Sigmoid colon (tissue), 7 donors: Measurements from ENCODE around the gene MED31. TPM values are rescaled to one million over a fixed set of nuclear protein-coding genes. Genes with fewer than 3 reads are reported as not detected.
A peak's percentile ranks its signal among the peaks of the same experiment; 100 is the strongest.
"Not testable (repeated sequence)": the region's sequence is repeated elsewhere in the genome, so short reads cannot be mapped to it uniquely, and the experiment has no call there.

Source experiments
- DNase-seq: peaks from one replicate; pipeline ENCODE4 v3.0.0-alpha.2; 2019
- H3K27ac ChIP-seq, 4 donors: fragments of 200-600 bp; sonication (generic); one replicate each; pipeline ENCODE4 v1.5.1; 2016 to 2019; ENCODE audit warnings: mild to moderate bottlenecking in 1 of 4
- H3K27me3 ChIP-seq, 3 donors: fragments of 200-600 bp; sonication (generic); one replicate each; pipeline ENCODE4 v1.5.1; 2019; ENCODE audit warnings: mild to moderate bottlenecking in 1 of 3
- H3K36me3 ChIP-seq, 4 donors: fragments of 200-600 bp; sonication (generic); one replicate each; pipeline ENCODE4 v1.5.1; 2016 to 2019
- H3K4me1 ChIP-seq, 4 donors: fragments of 200-600 bp; sonication (generic); one replicate each; pipeline ENCODE4 v1.5.1; 2017 to 2019
- H3K4me3 ChIP-seq, 4 donors: fragments of 200-600 bp; sonication (generic); one replicate each; pipeline ENCODE4 v1.5.1; 2017 to 2019; ENCODE audit warnings: mild to moderate bottlenecking in 2 of 4, moderate library complexity in 1 of 4
- H3K9me3 ChIP-seq, 4 donors: fragments of 200-600 bp in 3 of 4; sonication (generic) in 3 of 4; one replicate each; pipeline versions ENCODE4 v1.5.1 to v1.6.1; 2013 to 2019
- CTCF ChIP-seq, 4 experiments: fragments of 450-650 bp in 3 of 4; fragments of 200-600 bp in 1 of 4; IDR thresholded peaks; one replicate each; pipeline ENCODE4 v1.5.1; 2016 to 2019; ENCODE audit warnings: antibody characterized with exemption in 4 of 4, mild to moderate bottlenecking in 3 of 4, moderate library complexity in 2 of 4
- EP300 ChIP-seq, 4 donors: sonication (generic); formaldehyde crosslinking; IDR thresholded peaks; one replicate each; pipeline ENCODE4 v1.6.1; 2017; ENCODE audit warnings: antibody characterized with exemption in 4 of 4
- POLR2A ChIP-seq, 2 donors: fragments of 450-650 bp; IDR thresholded peaks; one replicate each; pipeline ENCODE4 v1.6.1; 2016; ENCODE audit warnings: antibody characterized with exemption in 2 of 2, mild to moderate bottlenecking in 2 of 2, moderate library complexity in 2 of 2
- POLR2AphosphoS5 ChIP-seq, 4 donors: sonication (generic); formaldehyde crosslinking; IDR thresholded peaks; one replicate each; pipeline ENCODE4 v1.6.1; 2017; ENCODE audit warnings: antibody characterized with exemption in 4 of 4
- WGBS, 2 donors: extraction: QIAGEN DNeasy Blood & Tissue Kit; methylation state at CpG; one replicate each; pipeline ENCODE4 v1.1.7; 2013; 5-methylcytosine and 5-hydroxymethylcytosine counted together
- intact Hi-C: fragments of 100-400 bp; cut with DNase I; formaldehyde crosslinking; loops from one replicate; pipeline ENCODE4 v1.15.1; 2023
- polyA plus RNA-seq, 3 donors: library from polyadenylated mRNA; stranded (reverse); fragments of 200-250 nt; gene quantifications; one replicate each; pipeline ENCODE4 v1.2.3, GENCODE V29; 2013
- total RNA-seq, 4 donors: library from RNA; depleted of rRNA; stranded (reverse); fragments of >200 nt; gene quantifications; one replicate each; pipeline ENCODE4 v1.1.0, GENCODE V29; 2016
- donor health status: healthy with polysubstance abuse.
- donor health status: Bipolar disorder and iron deficiency.
- donor health status: healthy.

The MED31 gene
- total and polyA plus RNA-seq, 7 donors, result 2.0 to 24.0 (median 8.6) TPM

- WGBS, 2 donors, result 92% methylated on average over 17 of the region's 17 CpGs
- DNase-seq, result no peak
- intact Hi-C loops, result loop anchor here (5.0 kb wide), 2 partner anchors 244 to 334 kb away; no protein-coding TSS in a partner anchor
- H3K4me3 ChIP-seq, result no peak overlapping the region
- no peak overlapping the region for H3K27ac ChIP-seq
- H3K9me3 ChIP-seq, result no peaks in the 10 kb centered on the region
- TF ChIP-seq POLR2A (IDR thresholded peaks at IDR 0.05), result no peak
- no peak for TF ChIP-seq CTCF (IDR thresholded peaks at IDR 0.05)
- H3K27me3 ChIP-seq, result peaks cover 0 to 6% (median 0%) of the 10 kb centered on the region in 3 donors
- H3K36me3 ChIP-seq, result no peaks in the 10 kb centered on the region
- H3K4me1 ChIP-seq, result no peaks in the 10 kb centered on the region
Measured at GRCh38 chr17:6668219-6668618, 16.8 kb upstream of the MED31 start.

GRCh38 chr17:6667516-6667915, 16.1 kb upstream of the MED31 start:
- Histone ChIP-seq H3K27me3 (peaks cover 0 to 6% (median 0%) of the 10 kb centered on the region in 3 donors), H3K9me3 (no peaks in the 10 kb centered on the region), H3K4me3 (no peak overlapping the region), H3K36me3 (no peaks in the 10 kb centered on the region), H3K4me1 (no peaks in the 10 kb centered on the region), H3K27ac (no peak overlapping the region)
- intact Hi-C loops, result loop anchor here (2.0 to 5.0 kb wide), 3 partner anchors 175 to 335 kb away; no protein-coding TSS in a partner anchor
- TF ChIP-seq POLR2AphosphoS5 (IDR thresholded peaks at IDR 0.05) (no peak), POLR2A (IDR thresholded peaks at IDR 0.05) (no peak), EP300 (IDR thresholded peaks at IDR 0.05) (no peak), CTCF (IDR thresholded peaks at IDR 0.05) (no peak)
- WGBS, 2 donors, result 57 to 75% methylated on average over 6 of the region's 6 CpGs
- no peak for DNase-seq

GRCh38 chr17:6666557-6666956, 15.2 kb upstream of the MED31 start:
- WGBS, 2 donors, result 66 to 87% methylated on average over 6 of the region's 6 CpGs
- H3K27ac ChIP-seq, result no peak overlapping the region
- no peaks in the 10 kb centered on the region for H3K36me3 ChIP-seq
- H3K4me3 ChIP-seq, result no peak overlapping the region
- no peaks in the 10 kb centered on the region for H3K9me3 ChIP-seq
- H3K4me1 ChIP-seq, result no peaks in the 10 kb centered on the region
- no peak for DNase-seq
- H3K27me3 ChIP-seq, result peaks cover 0 to 12% (median 0%) of the 10 kb centered on the region in 3 donors
- intact Hi-C loops, result loop anchor here (2.0 to 5.0 kb wide), 3 partner anchors 176 to 336 kb away; no protein-coding TSS in a partner anchor
- TF ChIP-seq POLR2AphosphoS5 (IDR thresholded peaks at IDR 0.05), result no peak
- no peak for TF ChIP-seq EP300 (IDR thresholded peaks at IDR 0.05)
- TF ChIP-seq POLR2A (IDR thresholded peaks at IDR 0.05), result no peak
- TF ChIP-seq CTCF (IDR thresholded peaks at IDR 0.05), result no peak

GRCh38 chr17:6666077-6666521, 14.7 kb upstream of the MED31 start:
- peaks cover 0 to 14% (median 0%) of the 10 kb centered on the region in 3 donors for H3K27me3 ChIP-seq
- intact Hi-C loops, result loop anchor here (2.0 to 5.0 kb wide), 3 partner anchors 177 to 336 kb away; no protein-coding TSS in a partner anchor
- H3K9me3 ChIP-seq, result no peaks in the 10 kb centered on the region
- no peak overlapping the region for H3K27ac ChIP-seq
- DNase-seq, result peak; percentile 89
- H3K4me1 ChIP-seq, result no peaks in the 10 kb centered on the region
- H3K4me3 ChIP-seq, result no peak overlapping the region
- H3K36me3 ChIP-seq, result no peaks in the 10 kb centered on the region
- TF ChIP-seq CTCF (IDR thresholded peaks at IDR 0.05), result peak; percentile 72 to 82 (median 80)
- no peak for TF ChIP-seq EP300 (IDR thresholded peaks at IDR 0.05)
- no peak for TF ChIP-seq POLR2A (IDR thresholded peaks at IDR 0.05)
- TF ChIP-seq POLR2AphosphoS5 (IDR thresholded peaks at IDR 0.05), result no peak
- WGBS, 2 donors, result 5 to 18% methylated on average over 9 of the region's 9 CpGs

GRCh38 chr17:6663200-6663599, 11.8 kb upstream of the MED31 start:
- WGBS, 2 donors, result 91 to 96% methylated on average over 14 of the region's 14 CpGs
- H3K4me1 ChIP-seq, H3K9me3 ChIP-seq, intact Hi-C loops, H3K36me3 ChIP-seq, DNase-seq, H3K4me3 ChIP-seq, H3K27ac ChIP-seq: not testable (repeated sequence)
- H3K27me3 ChIP-seq, result peaks cover 0 to 29% (median 0%) of the 10 kb centered on the region in 3 donors
